NCI-H526 (cell line): ENCODE results near the gene VEGFA.

Experiments
- DNase-seq, 2 experiments: peaks; one replicate each; lab custom pipeline; 2025; lab: John Stamatoyannopoulos, UW

VEGFA gene

GRCh38 chr6:43772681-43773049 is 2.7 kb downstream of the VEGFA start:
- DNase-seq, result peak in 1 of 2 experiments; percentile 69

- peak; percentile 42 to 71 for DNase-seq
These were observed 3.3 kb downstream of the VEGFA start for GRCh38 chr6:43773050-43773979.

GRCh38 chr6:43773980-43774775 is 4.2 kb downstream of the VEGFA start:
- DNase-seq, result no peak

GRCh38 chr6:43774776-43775534 is 4.9 kb downstream of the VEGFA start:
- peak; percentile 45 to 81 for DNase-seq

GRCh38 chr6:43775535-43775885 is 5.5 kb downstream of the VEGFA start:
- DNase-seq, result no peak

- DNase-seq, result no peak
These were observed 6.2 kb downstream of the VEGFA start for GRCh38 chr6:43776115-43776798.

GRCh38 chr6:43776799-43777776 is 7.1 kb downstream of the VEGFA start:
- no peak for DNase-seq

GRCh38 chr6:43778131-43778855 is 8.3 kb downstream of the VEGFA start:
- DNase-seq, result no peak

GRCh38 chr6:43778976-43779851 is 9.2 kb downstream of the VEGFA start:
- DNase-seq, result no peak

- no peak for DNase-seq
These were observed 9.8 kb downstream of the VEGFA start for GRCh38 chr6:43779852-43780236.

- no peak for DNase-seq
These were observed 10.3 kb downstream of the VEGFA start for GRCh38 chr6:43780293-43780692.

- no peak for DNase-seq
These were observed 11.2 kb downstream of the VEGFA start for GRCh38 chr6:43780941-43781928.

GRCh38 chr6:43781941-43782704 is 12.1 kb downstream of the VEGFA start:
- DNase-seq, result no peak

- DNase-seq, result no peak
These were observed 12.9 kb downstream of the VEGFA start for GRCh38 chr6:43782764-43783513.

GRCh38 chr6:43784049-43784855 is 14.2 kb downstream of the VEGFA start:
- no peak for DNase-seq
